ENCODE results near the gene NINJ1.

- TF ChIP-seq CTCF (IDR thresholded peaks at IDR 0.05) (peak in 5 of 7 experiments; percentile 40 to 69 (median 53)), POLR2A (IDR thresholded peaks at IDR 0.05) (no peak), EP300 (IDR thresholded peaks at IDR 0.05) (no peak)
Measured at GRCh38 chr9:93119953-93120845, 13.9 kb downstream of the NINJ1 start.
